Sigmoid colon (tissue), 4 donors: ENCODE measurements around the gene MXD4.

Experiments
- CTCF ChIP-seq, 4 experiments: fragments of 450-650 bp in 3 of 4; fragments of 200-600 bp in 1 of 4; IDR thresholded peaks; one replicate each; pipeline ENCODE4 v1.5.1; 2016 to 2019; ENCODE audit warnings: antibody characterized with exemption in 4 of 4, mild to moderate bottlenecking in 3 of 4, moderate library complexity in 2 of 4
- EP300 ChIP-seq, 4 donors: sonication (generic); formaldehyde crosslinking; IDR thresholded peaks; one replicate each; pipeline ENCODE4 v1.6.1; 2017; ENCODE audit warnings: antibody characterized with exemption in 4 of 4
- POLR2A ChIP-seq, 2 donors: fragments of 450-650 bp; IDR thresholded peaks; one replicate each; pipeline ENCODE4 v1.6.1; 2016; ENCODE audit warnings: antibody characterized with exemption in 2 of 2, mild to moderate bottlenecking in 2 of 2, moderate library complexity in 2 of 2
- POLR2AphosphoS5 ChIP-seq, 4 donors: sonication (generic); formaldehyde crosslinking; IDR thresholded peaks; one replicate each; pipeline ENCODE4 v1.6.1; 2017; ENCODE audit warnings: antibody characterized with exemption in 4 of 4

- TF ChIP-seq POLR2A (IDR thresholded peaks at IDR 0.05) (no peak), CTCF (IDR thresholded peaks at IDR 0.05) (no peak), EP300 (IDR thresholded peaks at IDR 0.05) (no peak), POLR2AphosphoS5 (IDR thresholded peaks at IDR 0.05) (no peak)
Measured at GRCh38 chr4:2251795-2252529, 9.9 kb downstream of the MXD4 start.
